Breast epithelium (tissue), 3 donors: ENCODE measurements around the gene ACAT2.

Experiments used
- POLR2AphosphoS5 ChIP-seq, 3 donors: sonication (generic); formaldehyde crosslinking; IDR thresholded peaks; one replicate each; pipeline ENCODE4 v1.6.1; 2017; ENCODE audit warnings: antibody characterized with exemption in 3 of 3
- TF ChIP-seq, protein P1 (sequence below), 3 donors: fragments of 450-650 bp; IDR thresholded peaks; one replicate each; pipeline ENCODE4 v1.5.1; 2016 to 2017; ENCODE audit warnings: antibody characterized with exemption in 3 of 3, mild to moderate bottlenecking in 3 of 3, moderate library complexity in 3 of 3

DNA sequence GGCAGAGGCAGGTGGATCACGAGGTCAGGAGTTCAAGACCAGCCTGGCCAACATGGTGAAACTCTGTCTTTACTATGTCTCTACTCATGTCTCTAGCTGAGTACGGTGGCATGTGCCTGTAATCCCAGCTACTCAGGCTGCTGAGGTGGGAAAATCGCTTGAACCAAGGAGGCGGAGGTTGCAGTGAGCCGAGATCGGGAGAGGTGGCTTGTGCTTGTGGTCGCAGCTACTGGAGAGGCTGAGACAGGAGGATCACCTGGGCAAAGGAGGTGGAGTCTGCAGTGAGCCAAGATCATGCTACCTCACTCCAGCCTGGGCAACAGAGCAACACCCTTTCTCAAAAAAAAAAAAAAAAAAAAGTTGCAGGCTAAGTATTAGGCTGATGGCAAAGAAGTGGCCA lies 42.6 kb upstream of the ACAT2 start:
- no peak for TF ChIP-seq POLR2AphosphoS5 (IDR thresholded peaks at IDR 0.05)
- TF ChIP-seq, protein P1, sequence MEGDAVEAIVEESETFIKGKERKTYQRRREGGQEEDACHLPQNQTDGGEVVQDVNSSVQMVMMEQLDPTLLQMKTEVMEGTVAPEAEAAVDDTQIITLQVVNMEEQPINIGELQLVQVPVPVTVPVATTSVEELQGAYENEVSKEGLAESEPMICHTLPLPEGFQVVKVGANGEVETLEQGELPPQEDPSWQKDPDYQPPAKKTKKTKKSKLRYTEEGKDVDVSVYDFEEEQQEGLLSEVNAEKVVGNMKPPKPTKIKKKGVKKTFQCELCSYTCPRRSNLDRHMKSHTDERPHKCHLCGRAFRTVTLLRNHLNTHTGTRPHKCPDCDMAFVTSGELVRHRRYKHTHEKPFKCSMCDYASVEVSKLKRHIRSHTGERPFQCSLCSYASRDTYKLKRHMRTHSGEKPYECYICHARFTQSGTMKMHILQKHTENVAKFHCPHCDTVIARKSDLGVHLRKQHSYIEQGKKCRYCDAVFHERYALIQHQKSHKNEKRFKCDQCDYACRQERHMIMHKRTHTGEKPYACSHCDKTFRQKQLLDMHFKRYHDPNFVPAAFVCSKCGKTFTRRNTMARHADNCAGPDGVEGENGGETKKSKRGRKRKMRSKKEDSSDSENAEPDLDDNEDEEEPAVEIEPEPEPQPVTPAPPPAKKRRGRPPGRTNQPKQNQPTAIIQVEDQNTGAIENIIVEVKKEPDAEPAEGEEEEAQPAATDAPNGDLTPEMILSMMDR (IDR thresholded peaks at IDR 0.05): no peak
